HG02885 (cell line): ENCODE data around the gene PET117.
"Not testable (repeated sequence)": the region's sequence is repeated elsewhere in the genome, so short reads cannot be mapped to it uniquely, and the experiment has no call there.

Source experiments
- ATAC-seq: cut with Tn5 transposase; IDR thresholded peaks from one replicate; pipeline ENCODE4 v1.9.1; 2021; ENCODE audit warnings: mild to moderate bottlenecking; ENCODE audit not compliant: unreplicated experiment, poor library complexity

Gene PET117, protein sequence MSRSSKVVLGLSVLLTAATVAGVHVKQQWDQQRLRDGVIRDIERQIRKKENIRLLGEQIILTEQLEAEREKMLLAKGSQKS

DNA sequence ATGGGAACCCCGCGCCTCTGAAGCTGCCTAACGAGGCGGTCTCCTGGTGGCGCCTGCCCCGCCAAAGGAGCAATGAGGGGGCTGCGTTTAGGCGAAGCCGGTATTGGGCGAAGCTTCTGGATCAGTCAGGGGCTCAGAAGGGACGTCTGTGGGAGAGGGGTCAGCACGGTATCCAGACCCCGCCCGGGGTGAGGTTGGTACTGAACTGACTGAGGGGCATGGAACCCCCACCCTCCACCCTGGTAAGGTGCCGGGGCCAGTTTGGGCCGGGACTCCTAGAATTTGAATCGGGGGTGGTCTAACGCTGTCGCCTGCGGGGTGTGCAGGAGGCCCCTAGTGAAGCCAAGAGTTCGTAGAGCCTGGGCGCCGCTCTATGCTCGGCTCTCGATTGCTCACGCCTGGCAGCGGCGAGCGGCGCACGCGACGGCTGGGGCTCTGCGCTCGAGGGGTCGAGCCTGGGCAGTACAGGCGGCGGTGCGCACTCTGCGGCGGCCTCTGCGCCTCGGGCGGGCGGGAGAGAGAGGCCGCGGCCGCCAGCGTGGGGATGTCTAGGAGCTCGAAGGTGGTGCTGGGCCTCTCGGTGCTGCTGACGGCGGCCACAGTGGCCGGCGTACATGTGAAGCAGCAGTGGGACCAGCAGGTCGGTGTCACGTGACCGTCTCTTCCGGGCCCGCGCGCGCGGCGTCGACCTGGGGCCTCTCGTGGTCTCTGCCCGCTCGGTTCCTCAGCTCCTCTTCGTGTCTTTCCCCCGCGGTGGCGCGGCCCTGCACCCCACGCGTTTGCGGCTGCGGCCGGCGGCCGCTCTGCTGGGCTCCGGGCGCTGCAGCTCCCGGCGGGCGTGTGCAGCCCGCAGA, at the start of gene PET117, which contains the start of gene KAT14:
Gene PET117, plus strand, starts transcription at position 452 of the 854 bp plus-strand sequence. Its CDS starts 93 bp downstream, at position 545.
Gene KAT14, plus strand, starts transcription at position 452 of the 854 bp plus-strand sequence. CDS start 4,798 bp downstream, outside the sequence.
- peak; percentile 85 for ATAC-seq

DNA sequence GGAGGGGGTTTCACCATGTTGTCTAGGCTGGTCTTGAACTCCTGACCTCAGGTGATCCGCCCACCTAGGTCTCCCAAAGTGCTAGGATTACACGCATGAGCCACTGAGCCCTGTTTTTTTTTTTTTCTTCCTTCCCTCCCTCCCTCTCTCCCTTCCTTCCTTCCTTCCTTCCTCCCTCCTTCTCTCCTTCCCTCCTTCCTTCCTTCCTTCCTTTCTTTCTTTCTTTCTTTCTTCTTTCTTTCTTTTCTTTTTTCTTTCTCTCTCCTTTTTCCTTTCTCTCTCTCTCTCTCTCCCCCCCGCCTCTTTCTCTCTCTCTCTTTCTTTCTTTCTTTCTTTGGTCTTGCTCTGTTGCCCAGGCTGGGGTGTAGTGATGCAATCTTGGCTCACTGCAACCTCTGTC, 49.4 kb upstream of the PET117 start:
- not testable (repeated sequence) for ATAC-seq

DNA sequence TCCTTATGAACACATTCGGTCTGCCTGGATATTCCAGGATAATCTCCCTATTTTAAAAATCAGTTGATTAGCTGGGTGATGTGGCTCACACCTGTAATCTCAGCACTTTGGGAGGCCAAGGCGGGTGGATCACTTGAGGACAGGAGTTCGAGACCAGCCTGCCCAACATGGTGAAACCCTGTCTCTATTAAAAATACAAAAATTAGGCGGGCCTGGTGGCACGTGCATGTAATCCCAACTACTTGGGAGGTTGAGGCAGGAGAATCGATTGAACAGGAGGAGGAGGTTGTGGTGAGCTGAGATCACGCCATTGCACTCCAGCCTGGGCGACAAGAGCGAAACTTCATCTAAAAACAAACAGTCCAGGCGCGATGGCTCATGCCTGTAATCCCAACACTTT, 48.8 kb upstream of the PET117 start:
- ATAC-seq: not testable (repeated sequence)

DNA sequence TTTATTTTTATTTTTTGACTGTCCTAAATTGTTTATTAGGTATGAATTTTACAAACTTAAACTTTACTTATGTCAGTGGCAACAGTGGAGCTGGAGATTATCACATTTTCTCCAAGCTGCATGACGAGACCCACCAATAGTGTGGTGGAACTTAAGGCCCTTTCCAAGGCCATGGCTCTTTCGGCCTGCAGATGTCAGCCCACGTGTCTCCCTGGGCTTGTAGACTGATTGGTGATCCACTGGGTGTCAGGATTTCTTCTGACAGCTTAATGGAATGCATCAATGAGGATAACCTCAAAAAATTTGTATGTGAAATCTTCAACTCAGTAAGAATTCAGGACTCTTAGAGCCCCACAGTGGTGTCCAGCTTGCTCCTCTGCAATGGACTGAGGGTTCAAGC, 47.6 kb upstream of the PET117 start:
- no peak for ATAC-seq

DNA sequence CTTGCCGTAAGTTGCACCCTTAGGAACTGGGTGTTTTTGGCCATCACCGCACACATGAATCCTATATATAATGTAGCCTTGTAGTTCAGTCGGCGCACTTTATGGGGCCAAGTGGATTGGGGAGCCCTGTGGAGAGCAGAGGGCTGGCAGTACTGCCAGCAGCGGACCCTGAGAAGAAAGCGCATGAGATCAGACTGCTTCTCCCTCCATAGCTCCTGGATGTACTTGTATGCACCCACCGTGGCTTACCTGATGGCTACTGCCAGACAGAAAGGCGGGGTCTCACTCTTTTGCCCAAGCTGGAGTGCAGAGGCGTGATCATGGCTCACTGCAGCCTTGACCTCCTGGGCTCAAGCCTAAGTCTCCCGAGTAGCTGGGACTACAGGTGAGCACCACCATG, 47.2 kb upstream of the PET117 start:
- ATAC-seq: no peak

DNA sequence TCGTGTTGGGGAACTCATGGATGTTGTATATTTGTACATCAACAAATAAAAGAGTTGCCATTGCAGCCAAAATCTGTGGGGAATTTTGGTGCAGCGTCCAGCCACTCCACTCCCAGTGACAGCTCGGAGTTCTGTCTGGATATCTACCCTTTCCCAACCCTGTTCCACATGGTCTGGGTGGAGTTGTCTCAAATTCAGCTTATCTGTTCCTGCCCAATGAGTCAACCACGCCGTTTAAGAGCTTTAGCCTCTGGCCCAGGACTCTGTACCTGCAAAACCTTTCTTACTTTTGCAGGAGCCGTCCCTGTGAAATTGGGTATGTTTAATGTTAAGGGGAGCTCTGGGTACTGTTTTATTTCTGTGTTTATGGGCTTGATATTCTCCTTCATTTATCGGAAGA, 46.0 kb upstream of the PET117 start:
- ATAC-seq: no peak

DNA sequence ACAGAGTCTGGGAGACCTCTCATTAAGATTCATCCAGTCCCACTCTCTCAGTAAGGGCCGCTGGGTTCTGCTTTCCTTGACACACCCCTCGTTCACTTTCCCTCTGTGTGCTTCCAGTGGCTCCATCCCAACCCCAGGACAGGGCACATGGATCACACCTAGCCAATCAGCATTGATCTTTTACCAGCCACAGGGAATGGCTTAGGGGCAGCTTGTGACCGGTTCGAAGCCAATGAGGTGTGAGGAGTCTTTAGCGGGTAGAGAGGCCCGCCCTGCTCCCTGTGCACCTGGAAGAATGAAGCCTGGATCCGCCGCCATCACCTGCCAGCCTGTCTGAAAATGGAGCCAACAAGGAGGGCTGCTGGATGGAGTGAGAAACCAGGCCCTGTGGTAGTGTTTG, 44.8 kb upstream of the PET117 start:
- ATAC-seq: no peak

DNA sequence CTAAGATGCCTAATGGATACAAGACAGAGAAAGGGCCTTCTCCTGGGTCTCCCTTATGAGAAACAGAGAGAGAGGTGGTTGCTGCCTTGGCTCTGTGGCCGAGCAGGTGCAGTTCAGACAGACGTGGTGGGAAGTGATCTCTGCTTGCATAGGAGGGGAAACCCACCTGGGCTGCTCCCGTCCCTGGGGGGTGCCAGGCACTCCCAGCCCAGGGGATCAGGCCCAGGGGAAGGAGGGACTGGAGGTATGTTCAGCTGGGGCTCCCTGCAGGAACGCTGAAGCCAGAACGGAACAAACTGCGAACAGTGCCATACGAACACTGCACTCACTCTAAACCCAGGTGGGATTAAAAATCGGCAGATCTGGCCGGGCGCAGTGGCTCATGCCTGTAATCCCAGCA, 44.3 kb upstream of the PET117 start:
- ATAC-seq: no peak

DNA sequence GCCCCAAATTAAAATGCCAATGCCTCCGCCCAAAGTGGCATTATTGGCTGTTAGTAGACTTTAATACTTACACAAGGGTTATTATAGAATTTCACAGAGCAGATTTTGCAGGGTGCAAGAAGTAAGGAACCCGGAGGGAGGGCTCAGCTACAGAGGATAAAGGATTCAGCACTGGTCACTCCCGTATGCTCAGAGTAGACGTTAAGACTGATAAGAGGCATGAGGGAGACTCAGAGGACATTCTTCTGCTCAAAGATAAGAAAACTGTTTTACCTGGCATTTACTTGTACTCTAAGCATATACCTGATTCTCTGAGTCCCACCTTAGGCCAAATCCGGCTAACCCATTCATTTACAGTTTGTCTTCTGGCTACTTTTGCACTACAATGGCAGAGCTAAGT, 43.5 kb upstream of the PET117 start:
- ATAC-seq: no peak

DNA sequence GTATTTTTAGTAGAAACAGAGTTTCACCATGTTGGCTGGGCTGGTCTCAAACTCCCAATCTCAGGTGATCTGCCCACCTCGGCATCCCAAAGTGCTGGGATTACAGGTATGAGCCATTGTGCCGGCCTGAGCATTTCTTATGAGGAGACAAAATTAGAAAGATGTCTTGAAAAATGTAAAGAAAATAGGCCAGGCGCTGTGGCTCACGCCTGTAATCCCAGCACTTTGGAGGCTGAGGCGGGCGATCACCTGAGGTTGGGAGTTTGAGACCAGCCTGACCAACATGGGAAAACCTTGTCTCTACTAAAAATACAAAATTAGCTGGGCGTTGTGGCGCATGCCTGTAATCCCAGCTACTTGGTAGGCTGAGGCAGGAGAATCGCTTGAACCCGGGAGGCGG, 37.1 kb upstream of the PET117 start:
- ATAC-seq: not testable (repeated sequence)

DNA sequence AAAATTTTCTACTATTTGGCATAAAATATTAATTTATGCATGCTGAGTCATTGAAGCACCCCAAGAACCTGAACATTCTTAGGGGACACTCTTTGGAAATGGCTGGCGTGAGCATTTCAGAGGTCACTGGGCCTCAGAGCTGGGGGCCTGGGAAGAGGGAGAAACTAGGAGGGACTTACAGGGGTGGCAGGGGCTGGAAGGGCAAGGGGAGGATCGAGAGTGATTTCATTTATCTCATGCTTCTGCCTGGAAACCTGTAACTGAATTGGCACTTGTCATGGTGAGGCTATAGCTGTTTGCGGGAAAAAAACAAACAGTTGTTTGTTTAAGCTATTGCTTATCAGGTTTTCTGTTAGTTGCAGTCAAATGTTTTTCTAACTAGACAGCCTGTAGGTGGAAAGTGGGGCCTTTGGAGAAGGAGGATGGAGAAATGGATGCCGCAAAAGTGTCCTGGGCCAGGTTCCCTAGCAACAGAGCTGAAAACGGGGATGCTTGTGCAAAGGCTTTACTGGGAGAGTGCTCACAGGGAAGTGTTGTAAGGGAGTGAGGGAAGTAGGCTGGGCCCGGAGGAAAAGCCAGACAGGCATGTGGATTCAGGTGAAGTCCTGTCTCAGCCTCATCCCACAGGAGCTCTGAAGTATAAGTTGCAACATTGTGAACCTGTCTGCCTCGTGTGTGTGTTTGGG, 36.4 kb upstream of the PET117 start:
- ATAC-seq: no peak

DNA sequence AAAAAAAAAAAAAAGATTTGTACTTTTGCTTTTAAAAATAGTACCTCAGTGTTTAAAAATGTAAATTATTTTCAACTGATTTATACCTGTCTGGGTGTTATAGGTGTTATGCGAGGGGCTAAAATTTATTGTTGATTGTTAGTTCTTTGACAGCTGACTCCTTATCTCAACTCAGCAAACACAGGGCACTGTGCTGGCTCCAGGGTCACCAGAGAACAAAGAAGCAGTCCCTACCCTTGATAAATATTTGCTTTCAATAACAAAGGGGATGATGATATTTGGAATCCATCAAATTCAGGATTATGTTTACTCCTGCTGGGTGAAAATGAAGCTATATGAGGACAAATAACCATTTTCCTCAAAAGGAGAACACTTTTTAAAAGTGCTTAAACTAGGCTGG, 34.2 kb upstream of the PET117 start:
- ATAC-seq: no peak

DNA sequence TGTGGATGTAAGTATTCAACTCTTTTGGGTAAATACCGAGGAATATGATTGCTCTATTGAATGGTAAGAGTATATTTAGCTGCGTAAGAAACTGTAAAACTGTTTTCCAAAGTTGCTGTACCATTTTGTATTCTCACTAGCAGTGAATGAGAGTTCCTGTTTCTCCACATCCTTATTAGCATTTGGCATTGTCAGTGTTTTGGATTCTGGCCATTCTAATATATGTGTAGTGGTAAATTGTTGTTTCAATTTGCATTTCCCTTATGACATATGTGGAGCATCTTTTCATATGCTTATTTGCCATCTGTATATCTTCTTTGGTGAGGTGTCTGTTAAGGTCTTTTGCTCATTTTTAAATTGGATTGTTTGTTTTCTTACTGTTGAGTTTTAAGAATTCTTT, 29.3 kb upstream of the PET117 start:
- no peak for ATAC-seq

DNA sequence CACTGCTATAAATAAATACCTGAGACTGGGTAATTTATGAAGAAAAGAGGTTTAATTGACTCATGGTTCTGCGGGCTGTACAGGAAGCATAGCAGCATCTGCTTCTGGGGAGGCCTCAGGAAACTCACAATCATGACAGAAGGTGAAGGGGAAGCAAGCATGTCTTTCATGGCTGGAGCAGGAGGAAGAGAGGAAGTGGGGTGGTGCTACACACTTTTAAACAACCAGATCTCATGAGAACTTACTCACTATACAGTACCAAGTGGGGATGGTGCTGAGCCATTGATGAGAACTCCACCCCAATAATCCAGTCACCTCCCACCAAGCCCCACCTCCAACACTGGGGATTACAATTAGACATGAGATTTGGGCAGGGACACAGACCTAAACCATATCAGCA, 9.1 kb upstream of the PET117 start:
- not testable (repeated sequence) for ATAC-seq

DNA sequence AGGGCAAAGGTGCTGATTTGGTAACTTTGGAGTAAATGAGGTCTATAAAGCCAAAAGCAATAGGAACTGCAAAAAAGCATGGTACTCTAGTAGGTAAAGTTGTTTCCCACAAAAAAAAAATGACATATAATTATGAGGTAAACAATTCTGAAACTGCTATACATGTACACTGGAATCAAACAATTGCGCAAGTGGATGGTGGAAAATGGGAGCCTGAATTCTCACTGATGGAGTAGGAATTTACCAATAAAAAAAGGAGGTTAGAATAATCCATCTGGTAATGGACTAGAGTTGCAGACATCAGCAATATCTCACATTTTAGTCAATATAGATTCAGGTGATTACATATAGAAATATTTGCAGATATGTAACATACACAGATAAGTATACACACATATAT, 5.0 kb upstream of the PET117 start:
- no peak for ATAC-seq

DNA sequence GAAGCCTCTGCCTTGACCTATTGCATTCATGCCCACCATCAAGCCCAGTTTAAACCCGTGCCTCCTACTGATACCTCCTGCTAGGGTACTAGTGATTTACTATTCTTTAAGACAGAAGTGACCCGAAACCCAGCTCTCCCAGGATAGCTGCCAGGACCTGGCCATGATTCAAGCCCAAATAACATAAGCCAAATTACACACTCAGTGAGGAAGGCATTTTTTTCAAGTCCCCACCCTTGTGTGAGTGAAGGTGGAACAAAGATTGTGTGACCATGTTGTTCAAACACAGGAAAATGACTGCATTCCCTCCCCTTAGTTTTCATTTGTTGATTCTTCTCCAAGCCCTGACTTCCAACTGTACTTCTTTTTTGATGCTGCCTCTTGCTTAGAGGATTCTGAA, 3.7 kb upstream of the PET117 start:
- no peak for ATAC-seq

DNA sequence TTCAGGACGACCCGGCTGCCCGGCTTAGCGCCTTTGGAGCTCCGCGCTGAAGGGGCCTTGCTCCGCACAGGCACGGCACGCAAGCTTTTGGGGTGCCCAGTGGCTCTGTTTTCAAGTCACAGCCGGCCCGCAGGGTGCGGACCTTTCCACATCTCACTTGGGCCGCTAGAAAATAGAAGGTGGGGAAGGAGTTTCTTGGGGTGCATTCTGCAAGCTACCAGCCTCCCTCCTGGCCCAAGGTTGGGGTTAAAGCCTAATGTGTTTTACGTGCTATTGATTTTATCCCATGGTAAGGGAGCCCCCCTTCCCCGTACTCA, 561 bp downstream of the PET117 start:
- ATAC-seq: no peak

DNA sequence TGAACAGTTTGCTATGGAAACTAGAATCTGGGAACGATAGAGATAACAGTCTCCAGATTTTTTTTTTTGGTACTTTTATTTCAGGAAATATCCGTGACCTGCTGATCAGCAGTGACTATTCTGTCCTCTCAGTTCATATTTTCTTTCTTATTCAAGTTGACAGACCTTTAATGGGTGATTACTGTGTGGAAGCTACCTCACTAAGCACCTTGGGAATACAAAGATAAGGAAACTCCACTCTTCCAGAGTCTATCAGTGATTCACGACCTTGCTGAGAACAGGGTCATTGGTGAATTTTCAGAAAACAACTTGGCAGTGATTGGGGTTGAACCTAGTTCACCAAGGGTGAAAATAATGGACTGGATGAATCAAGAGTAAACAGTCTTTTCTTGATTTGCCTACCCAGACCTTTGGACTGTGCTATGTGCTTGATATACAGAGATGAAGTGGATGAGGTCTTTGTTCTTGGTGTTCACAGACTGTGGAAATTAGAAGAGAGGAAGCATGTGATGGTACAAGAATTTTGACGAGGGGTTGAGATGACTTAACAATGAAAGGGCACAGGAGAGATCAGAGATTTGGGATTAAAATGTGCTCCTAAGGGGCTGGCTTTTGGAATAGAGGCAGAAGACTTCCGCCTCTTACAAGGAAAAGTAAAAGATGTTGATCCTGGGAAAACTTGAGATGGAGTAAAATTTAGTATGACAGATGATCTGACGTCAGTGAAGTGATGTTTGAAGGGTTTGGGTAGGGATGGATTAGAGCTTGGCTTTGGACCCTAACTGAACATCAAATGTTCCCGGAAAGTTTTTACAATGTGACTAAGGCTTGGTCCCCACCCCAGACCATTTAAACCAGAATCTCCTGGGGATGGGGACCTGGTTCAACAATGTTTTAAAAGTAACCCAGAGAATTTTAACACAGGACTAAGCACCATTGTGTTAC, 1.2 kb downstream of the PET117 start:
- no peak for ATAC-seq

DNA sequence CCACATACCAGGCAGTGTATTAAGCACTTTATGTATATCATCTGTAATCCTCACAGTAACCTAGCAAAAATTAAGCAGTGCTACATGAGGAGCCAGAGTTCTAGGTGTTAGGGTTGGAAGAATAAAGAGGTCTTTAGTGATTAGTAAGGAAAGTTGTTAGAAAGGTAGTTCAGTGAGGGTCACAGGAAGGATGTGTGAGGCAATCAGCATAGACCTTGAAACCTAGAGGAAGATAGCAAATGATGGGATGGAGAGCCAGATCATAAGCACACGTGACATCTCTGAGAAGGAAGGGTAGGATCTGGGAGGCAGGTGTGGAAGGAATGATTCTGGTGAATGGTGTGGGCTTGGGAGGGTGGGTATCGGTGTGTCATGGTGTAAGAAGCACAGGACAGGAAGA, 2.2 kb downstream of the PET117 start:
- ATAC-seq: no peak

DNA sequence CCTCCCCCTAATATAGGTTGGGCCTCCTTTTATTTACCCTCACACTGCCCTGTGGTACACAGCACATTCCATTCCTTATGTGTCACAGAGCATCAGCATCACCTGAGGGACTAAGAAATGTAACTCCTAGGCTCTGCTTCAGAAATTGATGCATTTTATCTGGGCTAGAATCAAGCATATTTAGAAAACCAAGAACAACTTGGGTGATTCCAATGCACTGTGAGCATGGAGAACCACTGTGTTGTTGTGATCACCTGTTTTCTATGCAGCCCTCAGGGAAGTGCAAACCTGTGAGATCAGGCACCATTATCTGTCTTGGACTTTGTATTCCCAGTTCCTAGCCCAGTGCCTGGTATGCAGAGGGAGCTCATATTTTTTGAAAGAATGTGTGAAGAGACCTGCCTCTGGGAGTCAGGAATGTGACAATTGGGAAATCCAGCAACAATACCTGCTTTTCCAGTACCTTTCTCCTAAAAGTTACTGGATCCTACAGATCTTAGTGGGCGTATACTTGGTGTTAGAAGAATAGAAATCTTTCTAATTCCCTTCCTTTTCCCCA, 7.0 kb downstream of the PET117 start:
- no peak for ATAC-seq
